CD4-positive, alpha-beta T cell treated with Interleukin-15 for 4 hours (primary cell): ENCODE results near the gene YES1.

Experiments
- DNase-seq: peaks from one replicate; pipeline ENCODE4 v3.0.0-alpha.2; 2020; ENCODE audit warnings: low spot score

YES1 gene

GRCh38 chr18:725646-726045, 86.4 kb downstream of the YES1 start:
- no peak for DNase-seq

- DNase-seq = no peak
Observed at GRCh38 chr18:723541-724080, 88.4 kb downstream of the YES1 start.

- no peak for DNase-seq
Observed at GRCh38 chr18:717003-717402, 95.0 kb downstream of the YES1 start.

GRCh38 chr18:715626-716025, 96.4 kb downstream of the YES1 start:
- DNase-seq = peak; percentile 40

- DNase-seq = no peak
Observed at GRCh38 chr18:713135-713490, 98.9 kb downstream of the YES1 start.

GRCh38 chr18:712401-713134, 99.5 kb downstream of the YES1 start, which contains the start of gene ENOSF1:
TSS of gene ENOSF1 (minus strand) at chr18:712630. CDS start at chr18:712587, 43 bp downstream.
- DNase-seq = peak; percentile 88

GRCh38 chr18:711657-712400, 100.2 kb downstream of the YES1 start:
- peak; percentile 70 for DNase-seq

- no peak for DNase-seq
Observed at GRCh38 chr18:711310-711656, 100.8 kb downstream of the YES1 start.

GRCh38 chr18:710418-711300, 101.4 kb downstream of the YES1 start:
- DNase-seq = no peak

GRCh38 chr18:709771-710170, 102.3 kb downstream of the YES1 start:
- no peak for DNase-seq

- DNase-seq = no peak
Observed at GRCh38 chr18:708096-708495, 103.9 kb downstream of the YES1 start.

- no peak for DNase-seq
Observed at GRCh38 chr18:706405-706804, 105.6 kb downstream of the YES1 start.

- no peak for DNase-seq
Observed at GRCh38 chr18:703213-703967, 108.7 kb downstream of the YES1 start.

- DNase-seq = no peak
Observed at GRCh38 chr18:697800-698199, 114.2 kb downstream of the YES1 start.

- DNase-seq = no peak
Observed at GRCh38 chr18:697012-697411, 115.0 kb downstream of the YES1 start.

GRCh38 chr18:693466-694187, 118.4 kb downstream of the YES1 start:
- no peak for DNase-seq

GRCh38 chr18:692824-693223, 119.2 kb downstream of the YES1 start:
- no peak for DNase-seq

- DNase-seq = no peak
Observed at GRCh38 chr18:688323-688722, 123.7 kb downstream of the YES1 start.

GRCh38 chr18:686339-687111, 125.5 kb downstream of the YES1 start:
- no peak for DNase-seq

- no peak for DNase-seq
Observed at GRCh38 chr18:685438-685837, 126.6 kb downstream of the YES1 start.
